ENCODE results near the gene PPAT.

PPAT gene

DNA sequence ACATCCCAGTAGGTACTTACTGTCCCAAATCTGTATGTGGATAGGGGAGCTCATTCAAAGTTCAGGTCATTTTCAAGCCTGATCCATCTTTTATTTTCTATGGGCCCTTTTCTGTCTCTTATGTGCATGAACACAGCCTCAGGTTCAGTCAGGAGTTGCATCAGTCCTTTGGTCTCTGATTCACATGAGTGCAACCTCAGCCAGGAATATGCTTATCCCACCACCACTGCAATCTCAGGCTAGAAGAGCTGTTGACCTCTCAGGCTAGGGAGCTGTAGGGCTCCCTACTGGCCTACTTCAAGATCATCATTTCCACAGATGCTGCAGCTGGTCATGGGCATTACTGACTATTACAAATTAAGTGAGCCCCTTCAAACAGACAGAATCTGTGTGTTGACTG, 75.3 kb downstream of the PPAT start:
- no peak overlapping the region for H3K4me3 ChIP-seq (ENCODE audit: low read depth, low read length)
- TF ChIP-seq, protein P1, sequence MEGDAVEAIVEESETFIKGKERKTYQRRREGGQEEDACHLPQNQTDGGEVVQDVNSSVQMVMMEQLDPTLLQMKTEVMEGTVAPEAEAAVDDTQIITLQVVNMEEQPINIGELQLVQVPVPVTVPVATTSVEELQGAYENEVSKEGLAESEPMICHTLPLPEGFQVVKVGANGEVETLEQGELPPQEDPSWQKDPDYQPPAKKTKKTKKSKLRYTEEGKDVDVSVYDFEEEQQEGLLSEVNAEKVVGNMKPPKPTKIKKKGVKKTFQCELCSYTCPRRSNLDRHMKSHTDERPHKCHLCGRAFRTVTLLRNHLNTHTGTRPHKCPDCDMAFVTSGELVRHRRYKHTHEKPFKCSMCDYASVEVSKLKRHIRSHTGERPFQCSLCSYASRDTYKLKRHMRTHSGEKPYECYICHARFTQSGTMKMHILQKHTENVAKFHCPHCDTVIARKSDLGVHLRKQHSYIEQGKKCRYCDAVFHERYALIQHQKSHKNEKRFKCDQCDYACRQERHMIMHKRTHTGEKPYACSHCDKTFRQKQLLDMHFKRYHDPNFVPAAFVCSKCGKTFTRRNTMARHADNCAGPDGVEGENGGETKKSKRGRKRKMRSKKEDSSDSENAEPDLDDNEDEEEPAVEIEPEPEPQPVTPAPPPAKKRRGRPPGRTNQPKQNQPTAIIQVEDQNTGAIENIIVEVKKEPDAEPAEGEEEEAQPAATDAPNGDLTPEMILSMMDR (IDR thresholded peaks at IDR 0.05; ENCODE audit: insufficient read depth, low read length, missing control alignments), result no peak
- ChIA-PET POLR2A (no interaction called here), CTCF (no interaction called here)
- DNase-seq (ENCODE audit: low read depth, low spot score), result no peak

- TF ChIP-seq, protein P1 (IDR thresholded peaks at IDR 0.05; ENCODE audit: insufficient read depth, low read length, missing control alignments), result no peak
Measured at GRCh38 chr4:56356650-56357049, 78.8 kb downstream of the PPAT start.

GRCh38 chr4:56348576-56348975, 86.8 kb downstream of the PPAT start:
- POLR2A ChIA-PET, result no interaction called here
- CTCF ChIA-PET, result interaction anchor here (1.6 kb wide), 1 partner anchor 28 kb away, joined by 3 read pairs; no protein-coding TSS in a partner anchor
- no peak for DNase-seq (ENCODE audit: low read depth, low spot score)
- TF ChIP-seq, protein P1 (IDR thresholded peaks at IDR 0.05; ENCODE audit: insufficient read depth, low read length, missing control alignments), result no peak
- no peak overlapping the region for H3K4me3 ChIP-seq (ENCODE audit: low read depth, low read length)

More at GRCh38 chr4:56356650-56357049, 78.8 kb downstream of the PPAT start:
- no peak for DNase-seq (ENCODE audit: low read depth, low spot score)
- ChIA-PET CTCF (no interaction called here), POLR2A (no interaction called here)
- H3K4me3 ChIP-seq (ENCODE audit: low read depth, low read length), result no peak overlapping the region

DNA sequence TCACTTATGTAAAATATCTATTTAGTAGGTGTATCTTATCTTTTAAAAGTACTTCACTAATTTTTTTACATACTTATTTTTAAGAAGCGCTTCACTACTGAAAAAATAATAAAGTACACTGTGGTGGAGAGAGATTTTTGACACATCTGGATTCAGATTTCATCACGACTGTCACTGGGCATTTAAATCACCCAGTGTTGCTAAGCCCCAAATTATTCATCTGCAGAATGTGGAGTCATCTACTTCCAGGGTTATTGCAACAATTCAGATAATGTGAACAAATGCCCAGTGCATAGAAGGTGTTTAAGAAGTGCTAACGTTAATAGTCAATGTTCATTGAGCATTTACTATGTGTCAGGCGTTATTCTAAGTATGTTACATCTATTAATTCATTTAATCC, 90.0 kb downstream of the PPAT start:
- no peak overlapping the region for H3K4me3 ChIP-seq (ENCODE audit: low read depth, low read length)
- ChIA-PET POLR2A (no interaction called here), CTCF (no interaction called here)
- DNase-seq (ENCODE audit: low read depth, low spot score), result no peak
- TF ChIP-seq, protein P1 (IDR thresholded peaks at IDR 0.05; ENCODE audit: insufficient read depth, low read length, missing control alignments), result no peak

Measured in AG04449 (cell line).